Measurements from ENCODE around the gene TOR1B.
A peak's percentile ranks its signal among the peaks of the same experiment; 100 is the strongest.

Gene TOR1B

DNA sequence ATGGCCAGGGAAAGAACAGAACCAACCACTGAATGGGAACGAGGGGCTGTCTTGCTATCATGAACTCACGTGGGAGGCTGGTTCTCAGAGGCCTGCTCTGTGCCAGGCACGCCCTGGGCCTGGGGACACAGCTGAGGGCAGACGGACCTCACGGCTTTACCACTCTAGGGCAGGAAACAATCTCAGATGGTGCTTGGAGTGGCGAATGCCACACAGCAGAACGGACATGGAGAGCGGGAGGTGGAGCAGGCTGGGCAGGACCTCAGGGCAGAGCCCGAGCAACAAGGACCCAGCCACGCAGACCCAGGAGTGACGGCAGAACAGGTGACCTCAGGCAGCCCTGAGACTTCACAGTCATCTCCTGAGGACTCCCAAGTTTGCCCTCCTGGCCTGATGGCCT is 12.3 kb downstream of the TOR1B start:
- DNase-seq, result no peak

DNA sequence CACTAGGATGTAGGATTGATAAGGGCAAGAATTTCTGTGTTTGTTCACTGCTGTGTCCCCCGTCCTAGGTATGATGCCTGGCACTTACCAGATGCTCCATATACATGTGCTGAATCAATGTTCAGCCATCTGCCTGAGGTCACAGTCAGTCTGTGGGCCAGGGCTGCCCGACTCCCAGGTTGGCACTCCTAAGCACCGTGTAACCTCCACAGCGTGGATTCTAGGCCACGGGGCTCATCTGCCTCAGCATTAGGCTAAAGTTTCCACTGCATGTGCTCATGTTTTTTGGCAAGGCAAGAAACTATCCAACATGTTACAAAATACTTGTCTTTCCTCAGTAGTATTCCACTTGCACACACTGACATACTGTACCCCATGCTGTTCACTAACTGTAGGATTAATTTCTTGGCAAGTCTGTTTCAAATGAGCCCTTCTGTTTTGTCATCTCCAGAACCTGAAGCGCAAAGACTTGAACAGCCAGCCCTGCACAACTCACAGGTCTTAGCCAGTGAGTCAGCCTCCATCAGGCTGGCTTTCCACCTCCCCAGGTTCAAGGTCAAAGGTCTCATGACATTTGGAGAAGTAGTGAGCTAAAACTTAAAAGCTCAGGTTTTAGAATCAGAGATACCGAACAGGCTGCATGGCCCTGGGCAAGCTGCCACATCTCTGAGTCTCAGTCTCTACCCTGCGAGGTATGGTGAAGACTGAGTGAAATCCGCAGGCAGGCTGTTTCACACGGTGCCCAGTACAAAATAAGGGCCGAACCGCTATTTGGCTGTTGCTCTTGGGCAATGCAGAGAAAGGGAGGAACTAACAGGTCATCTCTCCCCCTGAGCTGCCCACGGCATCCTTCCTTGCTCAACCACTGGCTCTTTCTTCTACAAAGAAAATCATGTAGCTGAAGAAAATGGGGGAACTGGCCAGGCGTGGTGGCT is 13.8 kb downstream of the TOR1B start:
- DNase-seq, result no peak

- DNase-seq, result no peak
These were observed 20.0 kb downstream of the TOR1B start for GRCh38 chr9:129822898-129823541.

- DNase-seq, result no peak
These were observed 20.6 kb downstream of the TOR1B start for GRCh38 chr9:129823542-129823934.

GRCh38 chr9:129823935-129824601 is 21.1 kb downstream of the TOR1B start, which contains the start of gene TOR1A:
TOR1A (minus strand) TSS chr9:129824136; CDS start chr9:129824085, 51 bp downstream.
- DNase-seq, result peak; percentile 66

GRCh38 chr9:129826344-129826743 is 23.4 kb downstream of the TOR1B start:
- no peak for DNase-seq

DNA sequence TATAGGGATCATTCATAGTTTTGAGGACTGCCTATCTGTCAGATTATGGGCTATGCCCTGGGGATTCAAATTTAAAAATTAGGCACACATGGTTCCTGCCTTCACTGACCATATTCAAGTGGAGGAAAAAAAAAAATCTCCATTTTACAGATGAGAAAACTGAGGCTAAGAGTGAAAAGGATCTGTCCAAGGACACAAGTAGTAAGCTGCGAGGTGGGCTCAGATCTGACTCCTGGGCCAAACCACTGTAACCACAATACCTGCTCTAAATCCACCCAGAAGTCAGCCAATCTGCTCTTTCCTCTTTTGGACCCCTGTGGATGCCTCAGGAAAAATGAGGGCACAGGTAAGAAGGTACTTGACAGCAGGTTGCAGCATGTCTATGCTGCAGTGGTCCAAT is 23.8 kb downstream of the TOR1B start:
- DNase-seq, result no peak

- DNase-seq, result no peak
These were observed 25.1 kb downstream of the TOR1B start for GRCh38 chr9:129828051-129828450.

GRCh38 chr9:129828969-129829368 is 26.0 kb downstream of the TOR1B start:
- DNase-seq, result no peak

DNA sequence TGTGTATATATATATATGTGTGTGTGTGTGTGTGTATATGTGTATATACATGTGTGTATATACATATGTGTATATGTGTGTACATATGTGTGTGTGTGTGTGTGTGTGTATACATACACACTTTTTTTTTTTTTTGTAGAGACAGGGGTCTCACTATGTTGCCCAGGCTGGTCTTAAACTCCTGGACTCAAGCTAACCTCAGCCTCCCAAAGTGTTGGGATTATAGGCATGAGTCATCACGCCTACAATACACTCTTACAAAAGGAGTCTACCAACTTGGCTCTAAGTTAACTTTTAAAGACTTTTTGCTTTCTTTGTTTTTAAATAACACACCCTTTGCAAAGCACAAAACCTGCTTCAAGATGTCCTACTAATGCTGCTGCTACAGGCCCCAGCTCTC is 30.0 kb downstream of the TOR1B start:
- no peak for DNase-seq

DNA sequence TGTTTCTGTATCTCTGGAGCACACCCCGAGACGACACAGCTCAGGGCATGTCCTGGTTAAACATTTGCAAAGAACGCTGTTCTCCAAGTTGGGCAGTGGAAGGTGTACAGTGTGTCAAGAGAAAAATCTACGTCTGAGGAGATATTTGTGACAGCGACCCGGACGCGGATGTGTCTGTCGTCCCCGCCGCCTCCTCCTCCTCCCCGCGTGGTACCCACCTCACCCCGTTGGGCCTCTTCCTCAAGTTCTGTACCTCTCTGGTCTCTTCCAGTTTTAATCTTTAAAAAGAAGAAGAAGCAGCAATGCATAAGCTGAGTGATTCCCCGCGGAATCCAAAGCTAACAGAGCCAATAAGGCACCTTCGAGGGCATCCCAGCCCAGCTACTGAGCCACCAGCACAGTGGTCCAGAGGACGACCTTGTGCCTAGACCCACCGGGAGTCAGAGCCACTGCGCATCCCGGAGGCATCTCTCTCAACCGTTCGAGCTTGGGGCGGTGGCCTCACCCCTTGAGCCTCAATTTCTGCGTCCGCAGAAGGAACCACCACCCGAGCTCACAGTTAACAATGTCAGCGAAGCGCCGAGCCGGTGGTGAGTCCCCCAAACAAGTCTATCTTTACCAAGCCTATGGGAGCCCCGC is 31.6 kb downstream of the TOR1B start:
- DNase-seq, result no peak

GRCh38 chr9:129835128-129835859 is 32.3 kb downstream of the TOR1B start, which contains the start of the genes C9orf78 and USP20:
C9orf78 (minus strand) TSS chr9:129835275; CDS start chr9:129835221, 54 bp downstream.
USP20 (plus strand) TSS chr9:129835458; CDS start chr9:129852556, 17,098 bp downstream.
- peak; percentile 46 for DNase-seq

GRCh38 chr9:129835860-129836223 is 32.9 kb downstream of the TOR1B start:
- DNase-seq, result no peak

DNA sequence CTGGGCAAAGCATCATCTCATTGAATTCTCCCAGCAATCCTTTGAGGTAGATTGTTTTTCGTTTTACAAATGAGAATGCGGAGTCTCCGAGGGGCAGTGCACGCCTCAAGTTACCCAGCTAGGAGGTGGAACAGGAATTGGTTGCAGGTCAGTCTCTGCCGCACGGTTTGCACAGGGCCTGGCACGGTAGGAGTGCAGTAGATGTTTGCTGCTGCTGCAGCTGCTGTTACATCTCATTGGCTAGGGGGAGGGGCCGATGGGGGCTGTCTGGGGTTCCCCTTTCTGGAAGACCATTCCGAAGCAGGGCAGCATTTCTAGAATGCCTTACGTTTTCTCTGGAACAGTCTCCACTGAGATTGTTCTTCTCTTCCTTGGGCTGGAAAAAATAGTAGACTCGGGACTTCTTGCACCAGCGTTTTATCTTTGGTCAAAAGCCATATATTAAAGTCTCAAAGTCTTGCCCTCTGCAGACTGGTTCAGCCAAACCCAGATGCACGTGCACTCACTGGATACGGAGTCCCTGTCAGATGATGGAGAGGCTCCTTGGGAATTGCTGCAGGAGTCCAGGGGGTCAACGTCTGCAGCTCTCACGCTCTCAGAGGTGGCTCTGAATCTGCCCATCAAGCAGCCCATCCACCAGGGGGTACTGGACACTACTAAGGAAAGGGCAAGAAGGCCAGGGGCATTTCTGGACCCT is 33.5 kb downstream of the TOR1B start:
- no peak for DNase-seq

DNA sequence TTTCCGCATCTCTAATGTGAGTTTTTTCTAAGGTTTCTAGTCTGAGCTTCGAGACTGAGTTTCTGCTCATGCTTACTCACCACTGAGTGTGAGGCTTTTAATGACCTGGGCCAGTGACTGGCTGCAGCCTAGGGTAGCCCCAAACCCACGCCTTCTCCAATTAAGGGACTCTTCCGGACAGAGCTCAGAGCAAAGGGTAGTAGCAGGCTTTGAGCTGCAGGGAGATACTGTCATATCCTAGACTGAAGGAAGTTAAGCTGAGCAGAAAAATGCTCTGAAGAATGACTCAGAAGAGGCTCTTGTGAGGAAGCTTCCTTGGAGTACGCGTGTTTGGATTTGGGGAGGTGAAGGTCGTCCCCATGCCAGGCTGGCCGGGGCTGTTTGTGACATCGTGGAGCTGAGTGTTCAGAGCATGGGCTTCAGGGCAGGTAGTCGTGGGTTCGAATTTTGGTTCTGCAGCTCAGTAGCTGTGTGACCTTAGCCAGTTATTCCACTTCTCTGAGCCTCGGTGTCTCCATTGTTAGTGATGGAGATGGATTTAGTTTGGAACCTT is 35.8 kb downstream of the TOR1B start:
- DNase-seq, result no peak

DNA sequence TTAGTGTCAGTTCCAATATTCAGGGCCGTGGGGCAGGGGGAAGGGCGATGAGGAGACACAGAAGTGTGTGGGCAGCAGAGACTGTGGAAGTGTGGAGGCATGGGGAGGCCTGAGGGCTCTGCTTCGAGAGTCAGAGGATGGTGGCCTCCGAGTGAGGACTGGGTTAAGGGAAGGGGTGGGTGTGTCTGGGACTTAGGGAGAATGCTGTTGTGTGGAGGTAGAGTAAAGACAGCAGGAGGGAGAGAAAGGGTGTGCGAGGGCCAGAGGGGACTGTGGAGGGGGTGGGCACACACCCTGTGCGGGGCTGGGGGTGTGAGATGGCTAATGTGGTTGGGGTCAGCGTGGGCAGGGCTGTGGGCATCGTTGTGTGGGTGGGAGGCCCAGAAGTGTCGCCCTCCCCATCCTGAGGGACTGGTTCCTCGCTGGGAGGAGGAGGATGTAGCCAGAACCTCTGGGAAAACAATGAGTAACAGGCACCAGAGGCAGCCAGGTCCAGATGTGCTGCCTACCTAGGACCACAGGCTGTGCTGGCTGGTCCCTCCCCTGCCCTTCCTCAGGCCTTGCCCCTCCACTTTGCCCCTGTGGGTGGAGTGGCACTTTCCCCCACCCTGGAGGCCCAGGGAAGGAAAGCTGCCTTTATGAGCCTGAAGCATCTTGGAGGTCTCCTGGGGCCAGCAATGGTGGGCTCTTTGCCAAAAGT is 36.5 kb downstream of the TOR1B start:
- DNase-seq, result no peak

GRCh38 chr9:129840034-129840433 is 37.0 kb downstream of the TOR1B start:
- no peak for DNase-seq

- no peak for DNase-seq
These were observed 38.1 kb downstream of the TOR1B start for GRCh38 chr9:129841071-129841470.

DNA sequence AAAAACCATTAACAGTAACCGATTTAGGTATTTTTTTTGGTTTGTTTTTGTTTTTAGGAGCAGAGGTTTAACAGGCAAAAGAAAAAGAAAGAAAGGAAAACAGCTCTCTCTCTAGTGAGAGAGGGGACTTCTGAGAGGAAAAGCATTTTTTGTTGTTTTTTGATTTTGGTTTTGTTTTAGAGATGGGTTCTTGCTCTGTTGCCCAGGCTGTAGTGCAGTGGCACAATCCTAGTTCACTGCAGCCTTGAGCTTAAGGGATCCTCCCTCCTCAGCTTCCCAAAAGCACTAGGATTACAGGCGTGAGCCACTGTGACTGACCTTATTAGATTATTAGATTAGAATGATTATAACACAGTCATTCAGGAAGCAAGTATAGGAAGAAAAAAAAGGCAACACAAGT is 42.4 kb downstream of the TOR1B start:
- DNase-seq, result no peak

DNA sequence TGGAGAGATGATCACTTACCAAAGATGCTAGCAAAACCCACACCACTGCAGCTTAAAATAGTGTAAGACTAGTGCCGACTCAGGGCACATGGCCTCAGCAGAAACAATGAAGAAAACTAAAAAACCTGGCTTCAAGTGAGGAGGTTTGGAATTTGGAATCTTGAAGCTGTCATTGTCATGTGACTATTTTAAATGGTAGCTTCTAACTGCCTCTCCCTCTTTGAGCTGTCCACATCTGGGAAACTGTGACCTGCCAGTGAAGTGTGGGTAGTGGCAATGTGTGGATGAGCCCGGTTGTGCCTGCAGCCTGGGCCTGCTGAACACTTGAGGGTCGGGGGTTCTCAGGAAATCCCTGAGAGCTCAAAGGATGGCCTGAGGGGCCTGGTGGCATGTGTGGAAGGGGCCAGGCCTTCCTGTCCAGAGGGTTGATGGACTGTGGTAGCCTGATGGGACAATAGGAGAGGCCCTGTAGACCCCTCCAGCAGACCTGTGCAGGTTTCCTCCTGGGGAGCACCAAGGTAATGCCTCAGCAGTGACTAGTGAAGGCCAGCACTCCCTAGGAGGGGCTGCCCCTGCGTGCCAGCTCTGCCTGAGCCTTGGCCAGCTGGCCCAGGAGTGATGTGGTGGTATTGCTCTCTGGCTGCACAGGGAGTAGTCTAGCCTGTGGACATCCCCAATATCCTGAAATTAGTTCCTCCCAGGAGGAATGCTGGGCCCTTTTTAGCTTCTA is 45.9 kb downstream of the TOR1B start:
- no peak for DNase-seq
